DOHH2 (cell line): ENCODE results near the gene TMTC2.

Experiments used
- H3F3A ChIP-seq: fragments of 200-600 bp; sonication (generic), shearing (Covaris generic); 2 replicates; pipeline ENCODE4 v1.6.0; 2016; ENCODE audit warnings: antibody characterized with exemption, mild to moderate bottlenecking; ENCODE audit not compliant: control insufficient read depth, insufficient read depth
- H3K27ac ChIP-seq: fragments of 200-600 bp; sonication (generic); 2 replicates; pipeline ENCODE4 v1.5.1; 2014; ENCODE audit warnings: low read depth, mild to moderate bottlenecking, low read length, moderate library complexity
- H3K27me3 ChIP-seq: fragments of 200-600 bp; sonication (generic); 2 replicates; pipeline ENCODE4 v1.6.1; 2014; ENCODE audit warnings: mild to moderate bottlenecking, low read length, mixed read lengths; ENCODE audit not compliant: control insufficient read depth
- H3K36me3 ChIP-seq: fragments of 200-600 bp; sonication (generic); 2 replicates; pipeline ENCODE4 v1.6.1; 2014; ENCODE audit warnings: mild to moderate bottlenecking, low read length, moderate library complexity, mixed read lengths; ENCODE audit not compliant: control insufficient read depth
- H3K4me1 ChIP-seq: fragments of 200-600 bp; sonication (generic); 2 replicates; pipeline ENCODE4 v1.6.1; 2014; ENCODE audit warnings: mild to moderate bottlenecking, low read length, mixed read lengths; ENCODE audit not compliant: control insufficient read depth
- H3K4me2 ChIP-seq: fragments of 200-600 bp; sonication (generic); 2 replicates; pipeline ENCODE4 v1.6.0; 2014; ENCODE audit warnings: mild to moderate bottlenecking, low read length, moderate library complexity
- H3K4me3 ChIP-seq: fragments of 200-600 bp; sonication (generic); 2 replicates; pipeline ENCODE4 v1.5.1; 2014; ENCODE audit warnings: mild to moderate bottlenecking, low read length, mixed read lengths
- H3K79me2 ChIP-seq: fragments of 200-600 bp; sonication (generic); 2 replicates; pipeline ENCODE4 v1.6.1; 2014; ENCODE audit warnings: mild to moderate bottlenecking, low read length, mixed read lengths; ENCODE audit not compliant: control insufficient read depth
- H3K9me2 ChIP-seq: fragments of 200-600 bp; sonication (generic); replicated peaks from 2 replicates; pipeline ENCODE4 v1.6.1; 2014; ENCODE audit warnings: mild to moderate bottlenecking, low read length, mixed read lengths; ENCODE audit not compliant: control insufficient read depth
- H3K9me3 ChIP-seq: fragments of 200-600 bp; sonication (generic); 2 replicates; pipeline ENCODE4 v1.6.1; 2014; ENCODE audit warnings: antibody characterized with exemption, low read length, mixed read lengths; ENCODE audit not compliant: control insufficient read depth, insufficient read depth
- H4K20me1 ChIP-seq: fragments of 200-600 bp; sonication (generic); 2 replicates; pipeline ENCODE4 v1.6.0; 2014; ENCODE audit warnings: low read depth, mild to moderate bottlenecking, antibody characterized with exemption, low read length, moderate library complexity; ENCODE audit not compliant: control insufficient read depth, insufficient read depth
- CTCF ChIP-seq: fragments of 200-600 bp; sonication (generic); IDR thresholded peaks from one replicate; pipeline ENCODE4 v1.5.1; 2014; ENCODE audit warnings: antibody characterized with exemption, mild to moderate bottlenecking, low read depth, low read length; ENCODE audit not compliant: poor library complexity, severe bottlenecking
- EZH2phosphoT487 ChIP-seq: fragments of 200-600 bp; sonication (generic); IDR thresholded peaks from 2 replicates; pipeline ENCODE4 v1.6.1; 2017; ENCODE audit warnings: borderline replicate concordance, mild to moderate bottlenecking, antibody characterized with exemption, low read length, moderate library complexity, mixed read lengths

TMTC2 gene

GRCh38 chr12:83143950-83144349 is 457.2 kb downstream of the TMTC2 start:
- Histone ChIP-seq H3K27me3 (no peaks in the 10 kb centered on the region), H3K36me3 (no peaks in the 10 kb centered on the region), H3K9me3 (no peaks in the 10 kb centered on the region), H3K27ac (no peak overlapping the region), H4K20me1 (no peaks in the 10 kb centered on the region), H3K4me3 (no peak overlapping the region), H3K4me2 (no peak overlapping the region), H3K4me1 (no peaks in the 10 kb centered on the region), H3K79me2 (no peaks in the 10 kb centered on the region), H3K9me2 (no peaks in the 10 kb centered on the region), H3F3A (no peaks in the 10 kb centered on the region)
- no peak for TF ChIP-seq EZH2phosphoT487
- no peak for TF ChIP-seq CTCF

GRCh38 chr12:83145325-83145840 is 458.7 kb downstream of the TMTC2 start:
- Histone ChIP-seq H3K27me3 (no peaks in the 10 kb centered on the region), H3K4me2 (no peak overlapping the region), H3K9me3 (no peaks in the 10 kb centered on the region), H3F3A (no peaks in the 10 kb centered on the region), H3K4me1 (no peaks in the 10 kb centered on the region), H3K4me3 (no peak overlapping the region), H3K79me2 (no peaks in the 10 kb centered on the region), H3K27ac (no peak overlapping the region), H4K20me1 (no peaks in the 10 kb centered on the region), H3K9me2 (no peaks in the 10 kb centered on the region), H3K36me3 (no peaks in the 10 kb centered on the region)
- TF ChIP-seq EZH2phosphoT487 (no peak), CTCF (no peak)

GRCh38 chr12:83147341-83147740 is 460.6 kb downstream of the TMTC2 start:
- Histone ChIP-seq H3K4me1 (no peaks in the 10 kb centered on the region), H3F3A (no peaks in the 10 kb centered on the region), H3K9me2 (no peaks in the 10 kb centered on the region), H3K79me2 (no peaks in the 10 kb centered on the region), H3K4me3 (no peak overlapping the region), H3K9me3 (no peaks in the 10 kb centered on the region), H3K4me2 (no peak overlapping the region), H3K36me3 (no peaks in the 10 kb centered on the region), H3K27ac (no peak overlapping the region), H3K27me3 (no peaks in the 10 kb centered on the region), H4K20me1 (no peaks in the 10 kb centered on the region)
- TF ChIP-seq CTCF (no peak), EZH2phosphoT487 (no peak)
